ENCODE measurements around the gene GLIS1.

- TF ChIP-seq CTCF (IDR thresholded peaks at IDR 0.05; ENCODE audit: low read depth, low read length, poor library complexity, severe bottlenecking) (no peak), EZH2phosphoT487 (IDR thresholded peaks at IDR 0.05; ENCODE audit: borderline replicate concordance, low read length) (no peak)
Measured at GRCh38 chr1:53581476-53581875, 157.5 kb downstream of the GLIS1 start.

Measured in DOHH2 (cell line).